ENCODE measurements around the gene ABCG5. TPM values are rescaled to one million over a fixed set of nuclear protein-coding genes. Genes with fewer than 3 reads are reported as not detected.

The ABCG5 gene
- total RNA-seq, 1 donor from 2014 or later = not detected

- no peaks in the 10 kb centered on the region for H3K36me3 ChIP-seq
- TF ChIP-seq CTCF (IDR thresholded peaks at IDR 0.05) = no peak
- no peak for TF ChIP-seq POLR2A (IDR thresholded peaks at IDR 0.05)
- no peak for TF ChIP-seq POLR2AphosphoS5 (IDR thresholded peaks at IDR 0.05; ENCODE audit: insufficient read depth in 1 of 2, low read depth in 1 of 2)
- H3K27me3 ChIP-seq = peaks cover 6% of the 10 kb centered on the region
- no peaks in the 10 kb centered on the region for H3K9me3 ChIP-seq
- H3K4me3 ChIP-seq = no peak overlapping the region
- peaks cover 2% of the 10 kb centered on the region for H3K4me1 ChIP-seq
- H3K27ac ChIP-seq = no peak overlapping the region
- intact Hi-C loops (cut with DNase I) = no loop called here
- DNase-seq (ENCODE audit: extremely low spot score in 2 of 2) = no peak
These were observed 12.1 kb downstream of the ABCG5 start for GRCh38 chr2:43826305-43827250.

GRCh38 chr2:43825841-43826240 lies 12.8 kb downstream of the ABCG5 start:
- DNase-seq (ENCODE audit: extremely low spot score in 2 of 2) = no peak
- Histone ChIP-seq H3K27ac (no peak overlapping the region), H3K9me3 (no peaks in the 10 kb centered on the region), H3K36me3 (no peaks in the 10 kb centered on the region), H3K27me3 (no peaks in the 10 kb centered on the region), H3K4me3 (no peak overlapping the region), H3K4me1 (no peaks in the 10 kb centered on the region)
- intact Hi-C loops (cut with DNase I) = no loop called here
- TF ChIP-seq POLR2A (IDR thresholded peaks at IDR 0.05) = no peak
- TF ChIP-seq CTCF (IDR thresholded peaks at IDR 0.05) = no peak
- TF ChIP-seq POLR2AphosphoS5 (IDR thresholded peaks at IDR 0.05; ENCODE audit: insufficient read depth in 1 of 2, low read depth in 1 of 2) = no peak

- Histone ChIP-seq H3K27ac (no peak overlapping the region), H3K9me3 (no peaks in the 10 kb centered on the region), H3K4me3 (no peak overlapping the region), H3K36me3 (no peaks in the 10 kb centered on the region), H3K4me1 (no peaks in the 10 kb centered on the region), H3K27me3 (no peaks in the 10 kb centered on the region)
- intact Hi-C loops (cut with DNase I) = no loop called here
- no peak for TF ChIP-seq CTCF (IDR thresholded peaks at IDR 0.05)
- no peak for TF ChIP-seq POLR2A (IDR thresholded peaks at IDR 0.05)
- no peak for DNase-seq (ENCODE audit: extremely low spot score in 2 of 2)
These were observed 13.6 kb downstream of the ABCG5 start for GRCh38 chr2:43824951-43825493.

GRCh38 chr2:43824512-43824911 lies 14.1 kb downstream of the ABCG5 start:
- DNase-seq (ENCODE audit: extremely low spot score in 2 of 2) = no peak
- no peak overlapping the region for H3K27ac ChIP-seq
- no peaks in the 10 kb centered on the region for H3K9me3 ChIP-seq
- H3K4me1 ChIP-seq = no peaks in the 10 kb centered on the region
- intact Hi-C loops (cut with DNase I) = no loop called here
- TF ChIP-seq POLR2AphosphoS5 (IDR thresholded peaks at IDR 0.05; ENCODE audit: insufficient read depth in 1 of 2, low read depth in 1 of 2) = no peak
- TF ChIP-seq POLR2A (IDR thresholded peaks at IDR 0.05) = no peak
- TF ChIP-seq CTCF (IDR thresholded peaks at IDR 0.05) = no peak
- no peaks in the 10 kb centered on the region for H3K36me3 ChIP-seq
- H3K27me3 ChIP-seq = no peaks in the 10 kb centered on the region
- H3K4me3 ChIP-seq = no peak overlapping the region

GRCh38 chr2:43823751-43824150 lies 14.9 kb downstream of the ABCG5 start:
- DNase-seq (ENCODE audit: extremely low spot score in 2 of 2) = no peak
- H3K4me3 ChIP-seq = no peak overlapping the region
- H3K9me3 ChIP-seq = no peaks in the 10 kb centered on the region
- H3K36me3 ChIP-seq = no peaks in the 10 kb centered on the region
- TF ChIP-seq POLR2AphosphoS5 (IDR thresholded peaks at IDR 0.05; ENCODE audit: insufficient read depth in 1 of 2, low read depth in 1 of 2) = no peak
- no peak for TF ChIP-seq CTCF (IDR thresholded peaks at IDR 0.05)
- TF ChIP-seq POLR2A (IDR thresholded peaks at IDR 0.05) = no peak
- H3K27me3 ChIP-seq = no peaks in the 10 kb centered on the region
- no peaks in the 10 kb centered on the region for H3K4me1 ChIP-seq
- no peak overlapping the region for H3K27ac ChIP-seq
- intact Hi-C loops (cut with DNase I) = no loop called here
